Glutamatergic neuron (in vitro differentiated cells): ENCODE measurements around the gene CDCA8. TPM values are rescaled to one million over a fixed set of nuclear protein-coding genes. Genes with fewer than 3 reads are reported as not detected.

ENCODE experiments used
- DNase-seq: peaks from one replicate; pipeline ENCODE4 v3.0.0; 2022
- H3K27ac Mint-ChIP-seq: one replicate; pipeline ENCODE4 v1.8.0; 2020; ENCODE audit warnings: mild to moderate bottlenecking, mixed read lengths, inconsistent platforms; ENCODE audit not compliant: unreplicated experiment
- H3K27me3 Mint-ChIP-seq: one replicate; pipeline ENCODE4 v1.8.0; 2020; ENCODE audit warnings: mild to moderate bottlenecking, moderate library complexity, mixed read lengths, inconsistent platforms; ENCODE audit not compliant: unreplicated experiment
- H3K36me3 Mint-ChIP-seq: one replicate; pipeline ENCODE4 v1.8.0; 2020; ENCODE audit warnings: mild to moderate bottlenecking, mixed read lengths, inconsistent platforms; ENCODE audit not compliant: unreplicated experiment
- H3K4me1 Mint-ChIP-seq: one replicate; pipeline ENCODE4 v1.8.0; 2020; ENCODE audit warnings: mild to moderate bottlenecking, low read depth, mixed read lengths, inconsistent platforms; ENCODE audit not compliant: unreplicated experiment
- H3K4me3 Mint-ChIP-seq: one replicate; pipeline ENCODE4 v1.8.0; 2020; ENCODE audit warnings: mild to moderate bottlenecking, mixed read lengths, inconsistent platforms; ENCODE audit not compliant: unreplicated experiment
- H3K9me3 Mint-ChIP-seq: one replicate; pipeline ENCODE4 v1.8.0; 2020; ENCODE audit warnings: mild to moderate bottlenecking, moderate library complexity, mixed read lengths, inconsistent platforms; ENCODE audit not compliant: unreplicated experiment
- long read RNA-seq: library from polyadenylated mRNA; unstranded; transcript quantifications from one replicate; pipeline ENCODE4 v2.0.0, GENCODE V29; 2020; ENCODE audit not compliant: unreplicated experiment
- total RNA-seq: library from RNA; stranded (reverse); fragmentation: NEBNext Ultra II Directional; extraction: Animal tissue kit (Norgen Biotek cat#: 25700); gene quantifications from one replicate; pipeline ENCODE4 v1.2.1, GENCODE V29; 2021; ENCODE audit not compliant: unreplicated experiment
- TF ChIP-seq, protein P1 (sequence below): fragments of 200-600 bp; sonication (generic); IDR thresholded peaks from one replicate; pipeline ENCODE4 v1.5.0; 2021; ENCODE audit not compliant: partially characterized antibody, unreplicated experiment

The CDCA8 gene
- total RNA-seq = 10.4 TPM
- long read RNA-seq, partial matches to known transcripts = 1 of 8 reads
- long read RNA-seq, other reads (novel, unspliced or antisense) = 1 of 8 reads

DNA sequence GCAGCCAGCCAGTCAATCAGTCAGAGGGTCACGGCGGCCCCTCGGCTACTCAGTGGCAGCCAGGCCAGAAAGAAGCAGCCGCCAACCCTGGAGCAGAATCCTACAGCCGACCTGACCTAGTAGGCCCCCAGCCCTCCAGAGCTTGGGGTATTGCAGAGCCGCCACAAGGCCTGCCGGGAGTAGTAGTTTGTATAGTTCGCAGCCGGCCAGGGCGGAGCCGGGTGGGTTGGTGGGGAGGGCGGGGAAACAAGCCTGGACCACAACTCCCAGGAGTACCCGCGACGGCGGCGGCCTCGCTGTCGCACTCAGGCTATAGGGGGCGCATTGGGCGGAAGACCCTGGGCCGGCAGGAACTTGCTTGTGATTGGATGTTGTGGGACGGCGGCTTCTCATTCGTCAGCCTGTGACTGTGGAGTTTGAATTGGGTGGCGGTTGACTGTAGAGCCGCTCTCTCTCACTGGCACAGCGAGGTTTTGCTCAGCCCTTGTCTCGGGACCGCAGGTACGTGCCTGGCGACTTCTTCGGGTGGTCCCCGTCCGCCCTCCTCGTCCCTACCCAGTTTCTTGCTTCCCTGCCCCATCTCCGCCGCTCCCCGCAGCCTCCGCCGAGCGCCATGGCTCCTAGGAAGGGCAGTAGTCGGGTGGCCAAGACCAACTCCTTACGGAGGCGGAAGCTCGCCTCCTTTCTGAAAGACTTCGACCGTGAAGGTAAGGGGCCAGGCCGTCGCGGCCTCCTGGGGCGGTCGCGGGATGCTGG is at the start of gene CDCA8:
TSS of gene CDCA8 (plus strand) at position 439 of the 756 bp plus-strand sequence. CDS start at position 614, 175 bp downstream.
- H3K36me3 Mint-ChIP-seq = no peaks in the 10 kb centered on the region
- DNase-seq = peak; percentile 99
- TF ChIP-seq, protein P1, sequence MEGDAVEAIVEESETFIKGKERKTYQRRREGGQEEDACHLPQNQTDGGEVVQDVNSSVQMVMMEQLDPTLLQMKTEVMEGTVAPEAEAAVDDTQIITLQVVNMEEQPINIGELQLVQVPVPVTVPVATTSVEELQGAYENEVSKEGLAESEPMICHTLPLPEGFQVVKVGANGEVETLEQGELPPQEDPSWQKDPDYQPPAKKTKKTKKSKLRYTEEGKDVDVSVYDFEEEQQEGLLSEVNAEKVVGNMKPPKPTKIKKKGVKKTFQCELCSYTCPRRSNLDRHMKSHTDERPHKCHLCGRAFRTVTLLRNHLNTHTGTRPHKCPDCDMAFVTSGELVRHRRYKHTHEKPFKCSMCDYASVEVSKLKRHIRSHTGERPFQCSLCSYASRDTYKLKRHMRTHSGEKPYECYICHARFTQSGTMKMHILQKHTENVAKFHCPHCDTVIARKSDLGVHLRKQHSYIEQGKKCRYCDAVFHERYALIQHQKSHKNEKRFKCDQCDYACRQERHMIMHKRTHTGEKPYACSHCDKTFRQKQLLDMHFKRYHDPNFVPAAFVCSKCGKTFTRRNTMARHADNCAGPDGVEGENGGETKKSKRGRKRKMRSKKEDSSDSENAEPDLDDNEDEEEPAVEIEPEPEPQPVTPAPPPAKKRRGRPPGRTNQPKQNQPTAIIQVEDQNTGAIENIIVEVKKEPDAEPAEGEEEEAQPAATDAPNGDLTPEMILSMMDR = peak; percentile 73
- H3K4me1 Mint-ChIP-seq = peaks cover 14% of the 10 kb centered on the region
- peak within 1 kb of the TSS; percentile 82 for H3K27ac Mint-ChIP-seq
- H3K9me3 Mint-ChIP-seq = peaks cover 10% of the 10 kb centered on the region
- H3K27me3 Mint-ChIP-seq = peaks cover 3% of the 10 kb centered on the region
- H3K4me3 Mint-ChIP-seq = peak within 1 kb of the TSS; percentile 98

DNA sequence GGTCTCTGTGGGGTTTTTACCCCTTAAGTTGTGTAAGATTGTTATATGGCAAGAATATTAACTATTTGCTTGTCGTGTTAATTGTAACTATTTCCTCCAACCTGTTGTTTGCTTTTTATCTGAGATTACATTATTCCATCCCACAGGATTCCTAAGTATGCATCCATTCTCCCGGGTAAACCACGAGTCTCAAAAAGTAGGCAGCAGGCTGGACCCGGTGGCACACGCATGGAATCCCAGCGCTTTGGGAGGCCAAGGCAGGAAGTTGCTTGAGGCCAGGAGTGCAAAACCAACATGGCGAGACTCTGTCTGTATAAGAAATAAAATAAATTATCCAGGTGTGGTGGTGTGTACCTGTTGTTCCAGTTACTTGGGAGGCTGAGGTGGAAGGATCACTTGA is 45.0 kb upstream of the CDCA8 start:
- TF ChIP-seq, protein P1 = no peak
- no peak overlapping the region for H3K4me3 Mint-ChIP-seq
- no peak overlapping the region for H3K27ac Mint-ChIP-seq
- H3K27me3 Mint-ChIP-seq = peaks cover 8% of the 10 kb centered on the region
- no peak for DNase-seq
- H3K36me3 Mint-ChIP-seq = no peaks in the 10 kb centered on the region
- no peaks in the 10 kb centered on the region for H3K4me1 Mint-ChIP-seq
- peaks cover 2% of the 10 kb centered on the region for H3K9me3 Mint-ChIP-seq

DNA sequence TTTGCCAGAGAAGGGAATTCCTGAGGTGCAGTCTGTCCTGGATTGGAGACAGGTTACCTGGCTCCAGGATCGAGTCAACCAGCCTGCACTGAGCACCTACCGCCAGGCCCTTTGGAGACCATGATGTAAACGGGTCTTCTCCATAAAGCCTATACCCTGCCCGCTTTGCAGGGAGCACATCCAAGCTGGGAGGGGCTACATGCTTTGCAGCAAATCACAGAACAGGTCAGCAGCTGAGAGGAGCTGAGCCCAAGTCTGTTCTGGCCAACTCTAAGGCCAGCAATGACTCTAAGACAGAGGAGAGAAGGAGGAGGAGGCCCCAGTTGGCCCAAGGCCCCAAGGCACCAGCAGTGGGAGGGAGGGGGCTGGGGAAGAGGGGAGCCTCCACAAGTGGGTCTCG is 42.1 kb upstream of the CDCA8 start:
- peaks cover 2% of the 10 kb centered on the region for H3K9me3 Mint-ChIP-seq
- peaks cover 5% of the 10 kb centered on the region for H3K27me3 Mint-ChIP-seq
- H3K36me3 Mint-ChIP-seq = no peaks in the 10 kb centered on the region
- no peak overlapping the region for H3K27ac Mint-ChIP-seq
- H3K4me3 Mint-ChIP-seq = no peak overlapping the region
- DNase-seq = no peak
- TF ChIP-seq, protein P1 = no peak
- no peaks in the 10 kb centered on the region for H3K4me1 Mint-ChIP-seq

DNA sequence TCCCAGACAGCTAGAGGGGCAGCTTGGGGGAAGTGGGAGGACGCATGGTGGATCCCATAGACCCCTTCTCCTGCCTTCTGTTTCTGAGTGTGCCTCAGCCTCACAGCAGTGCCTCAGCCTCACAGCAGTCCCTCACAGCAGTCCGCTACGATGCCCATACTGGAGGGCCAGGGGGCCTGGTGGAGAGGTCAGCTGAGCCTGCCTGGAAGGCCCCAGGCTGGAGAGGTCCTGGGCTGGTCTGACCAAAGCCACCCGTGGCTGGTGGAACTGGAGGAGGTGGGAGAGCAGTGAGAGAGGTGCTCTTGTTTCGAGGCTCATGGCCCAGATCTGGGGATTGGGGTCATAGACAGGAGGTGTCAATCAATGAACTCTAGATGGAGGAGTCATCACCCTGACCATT is 41.6 kb upstream of the CDCA8 start:
- Mint-ChIP-seq H3K4me1 (no peaks in the 10 kb centered on the region), H3K27me3 (peaks cover 5% of the 10 kb centered on the region), H3K36me3 (no peaks in the 10 kb centered on the region), H3K9me3 (peaks cover 2% of the 10 kb centered on the region), H3K27ac (no peak overlapping the region), H3K4me3 (no peak overlapping the region)
- TF ChIP-seq, protein P1 = no peak
- DNase-seq = no peak

DNA sequence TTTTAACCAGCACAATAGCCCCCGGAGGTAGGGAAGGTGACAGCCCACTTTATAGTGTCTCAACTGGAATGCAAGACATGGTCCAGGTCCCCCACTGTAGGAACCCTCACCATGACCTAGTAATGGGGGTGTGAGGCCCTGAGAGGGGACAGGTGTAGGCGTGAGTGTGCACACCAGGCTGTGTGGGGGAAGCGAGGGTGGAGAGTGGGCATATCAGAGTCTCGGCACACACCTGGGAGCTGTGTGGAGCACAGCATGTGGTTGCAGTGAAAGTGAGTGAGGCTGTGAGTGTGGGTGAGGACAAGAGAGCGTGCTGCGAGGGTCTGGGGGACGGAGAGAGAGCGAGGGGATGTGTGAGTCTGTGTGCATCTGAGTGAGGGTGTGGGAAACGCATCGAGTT is 40.5 kb upstream of the CDCA8 start:
- Mint-ChIP-seq H3K9me3 (peaks cover 2% of the 10 kb centered on the region), H3K4me1 (no peaks in the 10 kb centered on the region), H3K27me3 (peaks cover 7% of the 10 kb centered on the region), H3K27ac (peak overlapping the region; percentile 18), H3K4me3 (no peak overlapping the region), H3K36me3 (no peaks in the 10 kb centered on the region)
- DNase-seq = no peak
- TF ChIP-seq, protein P1 = no peak
